ENCODE measurements around the gene KCNE2. TPM values are rescaled to one million over a fixed set of nuclear protein-coding genes. Genes with fewer than 3 reads are reported as not detected.

The KCNE2 gene
- total RNA-seq, 4 donors from 2014 or later: 0.44 to 1.5 (median 0.59) TPM; not detected in 1

DNA sequence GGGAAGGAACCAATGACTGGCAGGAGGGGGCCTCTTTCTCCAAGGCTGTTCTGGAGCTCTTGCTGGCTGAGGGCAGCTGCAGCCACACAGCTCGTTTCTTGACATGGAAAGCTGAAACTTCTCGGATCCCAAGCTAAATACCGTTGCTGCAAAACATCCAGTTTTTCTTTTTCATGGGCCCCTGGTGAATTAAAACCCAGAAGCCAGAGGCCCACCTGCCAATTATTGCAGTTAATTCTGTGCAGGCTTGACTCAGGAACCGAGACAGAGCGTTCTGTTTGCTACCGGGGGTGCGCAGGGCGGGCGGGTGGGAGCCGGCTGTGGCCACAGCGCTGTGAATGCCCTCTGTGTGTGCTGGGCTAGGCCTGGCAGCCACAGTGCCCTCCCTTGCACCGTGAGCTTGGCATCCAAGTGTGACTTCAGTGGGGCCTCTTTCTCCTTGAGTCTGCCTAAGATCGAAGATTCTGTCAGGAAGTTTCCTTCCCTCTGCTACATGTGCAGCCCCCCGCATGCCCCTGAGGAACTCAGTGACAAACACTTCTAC is 19.9 kb upstream of the KCNE2 start:
- peak overlapping the region; percentile 57 to 85 (median 77) for H3K27ac ChIP-seq
- no peaks in the 10 kb centered on the region for H3K9me3 ChIP-seq
- DNase-seq (ENCODE audit: low spot score in 2 of 2): no peak
- H3K4me3 ChIP-seq: no peak overlapping the region
- peaks cover 0 to 61% (median 15%) of the 10 kb centered on the region in 4 donors for H3K4me1 ChIP-seq
- no peaks in the 10 kb centered on the region for H3K27me3 ChIP-seq
- TF ChIP-seq, protein P1, sequence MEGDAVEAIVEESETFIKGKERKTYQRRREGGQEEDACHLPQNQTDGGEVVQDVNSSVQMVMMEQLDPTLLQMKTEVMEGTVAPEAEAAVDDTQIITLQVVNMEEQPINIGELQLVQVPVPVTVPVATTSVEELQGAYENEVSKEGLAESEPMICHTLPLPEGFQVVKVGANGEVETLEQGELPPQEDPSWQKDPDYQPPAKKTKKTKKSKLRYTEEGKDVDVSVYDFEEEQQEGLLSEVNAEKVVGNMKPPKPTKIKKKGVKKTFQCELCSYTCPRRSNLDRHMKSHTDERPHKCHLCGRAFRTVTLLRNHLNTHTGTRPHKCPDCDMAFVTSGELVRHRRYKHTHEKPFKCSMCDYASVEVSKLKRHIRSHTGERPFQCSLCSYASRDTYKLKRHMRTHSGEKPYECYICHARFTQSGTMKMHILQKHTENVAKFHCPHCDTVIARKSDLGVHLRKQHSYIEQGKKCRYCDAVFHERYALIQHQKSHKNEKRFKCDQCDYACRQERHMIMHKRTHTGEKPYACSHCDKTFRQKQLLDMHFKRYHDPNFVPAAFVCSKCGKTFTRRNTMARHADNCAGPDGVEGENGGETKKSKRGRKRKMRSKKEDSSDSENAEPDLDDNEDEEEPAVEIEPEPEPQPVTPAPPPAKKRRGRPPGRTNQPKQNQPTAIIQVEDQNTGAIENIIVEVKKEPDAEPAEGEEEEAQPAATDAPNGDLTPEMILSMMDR (IDR thresholded peaks at IDR 0.05): no peak
- no peak for TF ChIP-seq POLR2A (IDR thresholded peaks at IDR 0.05)
- no peak for TF ChIP-seq EP300 (IDR thresholded peaks at IDR 0.05)
- WGBS, 2 donors: 34 to 49% methylated on average over 13 to 14 of the region's 14 CpGs
- no peaks in the 10 kb centered on the region for H3K36me3 ChIP-seq

DNA sequence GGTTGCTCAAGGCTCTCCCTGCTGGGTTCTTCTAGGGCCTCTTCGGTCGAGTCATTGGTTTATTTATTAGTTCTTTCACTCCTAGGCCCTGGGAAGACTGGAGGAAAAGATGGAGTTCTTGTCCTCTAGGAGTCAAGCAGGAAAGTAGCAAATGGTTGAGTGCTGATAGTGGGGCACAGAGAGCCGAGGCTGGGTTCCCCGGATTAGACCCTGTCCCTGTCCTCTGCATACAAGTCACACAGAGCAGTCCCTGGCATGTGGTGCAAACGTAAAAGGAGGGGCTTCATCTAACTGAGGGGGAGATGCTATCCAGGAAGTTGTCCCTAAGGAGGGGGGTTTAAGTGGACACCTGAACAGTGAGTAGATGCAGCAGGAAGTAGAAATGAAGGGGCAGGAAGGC is 19.2 kb upstream of the KCNE2 start:
- Histone ChIP-seq H3K9me3 (no peaks in the 10 kb centered on the region), H3K4me1 (peaks cover 0 to 61% (median 15%) of the 10 kb centered on the region in 4 donors), H3K27me3 (no peaks in the 10 kb centered on the region), H3K27ac (peak overlapping the region; percentile 9 to 85 (median 77)), H3K4me3 (no peak overlapping the region), H3K36me3 (no peaks in the 10 kb centered on the region)
- 76% methylated on average over 5 of the region's 5 CpGs for WGBS, 2 donors
- no peak for DNase-seq (ENCODE audit: low spot score in 2 of 2)
- TF ChIP-seq, protein P1 (IDR thresholded peaks at IDR 0.05): no peak
- TF ChIP-seq EP300 (IDR thresholded peaks at IDR 0.05) (no peak), POLR2A (IDR thresholded peaks at IDR 0.05) (no peak)

DNA sequence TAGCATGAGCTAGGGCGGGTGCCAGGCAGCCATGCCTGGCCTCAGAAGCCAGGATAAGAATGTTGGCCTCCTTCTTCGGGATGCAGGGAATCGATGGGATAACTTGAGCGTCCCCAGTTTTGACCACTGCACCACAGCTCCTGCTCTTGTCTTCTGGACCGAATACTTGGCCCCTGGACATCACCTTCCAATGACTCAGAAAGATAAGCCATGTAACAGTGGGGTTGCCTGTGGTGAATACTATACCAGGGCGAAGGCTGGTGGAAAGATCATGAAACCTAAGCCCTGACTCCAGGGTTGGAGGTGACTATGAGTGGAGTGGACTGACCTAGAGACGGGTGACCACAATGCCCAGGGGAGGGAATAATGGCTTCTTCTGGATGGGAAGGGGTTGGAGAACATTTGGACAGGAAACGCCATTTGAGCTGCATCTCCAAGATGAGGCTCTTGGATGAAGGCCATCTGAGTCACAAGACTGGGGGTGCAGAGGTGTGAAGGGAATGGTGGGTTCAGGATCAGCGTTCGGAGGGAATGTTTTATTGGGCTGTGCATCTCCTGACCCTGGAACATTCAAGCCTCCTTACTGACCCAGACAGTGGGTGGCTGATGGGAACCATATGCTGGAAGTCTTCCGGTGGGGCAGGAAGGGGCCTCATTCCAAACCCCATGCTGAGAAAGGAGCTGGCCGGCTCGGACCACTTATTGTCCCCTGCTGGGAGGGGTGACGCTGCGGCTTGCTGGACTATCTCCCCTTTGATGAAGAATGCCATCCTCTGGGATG is 18.5 kb upstream of the KCNE2 start:
- Histone ChIP-seq H3K4me1 (peaks cover 0 to 61% (median 15%) of the 10 kb centered on the region in 4 donors), H3K36me3 (no peaks in the 10 kb centered on the region), H3K4me3 (no peak overlapping the region), H3K27me3 (no peaks in the 10 kb centered on the region), H3K27ac (peak overlapping the region; percentile 54 to 85 (median 77)), H3K9me3 (no peaks in the 10 kb centered on the region)
- no peak for TF ChIP-seq POLR2A (IDR thresholded peaks at IDR 0.05)
- TF ChIP-seq, protein P1 (IDR thresholded peaks at IDR 0.05): no peak
- no peak for DNase-seq (ENCODE audit: low spot score in 2 of 2)
- 74 to 76% methylated on average over 15 of the region's 15 CpGs for WGBS, 2 donors

DNA sequence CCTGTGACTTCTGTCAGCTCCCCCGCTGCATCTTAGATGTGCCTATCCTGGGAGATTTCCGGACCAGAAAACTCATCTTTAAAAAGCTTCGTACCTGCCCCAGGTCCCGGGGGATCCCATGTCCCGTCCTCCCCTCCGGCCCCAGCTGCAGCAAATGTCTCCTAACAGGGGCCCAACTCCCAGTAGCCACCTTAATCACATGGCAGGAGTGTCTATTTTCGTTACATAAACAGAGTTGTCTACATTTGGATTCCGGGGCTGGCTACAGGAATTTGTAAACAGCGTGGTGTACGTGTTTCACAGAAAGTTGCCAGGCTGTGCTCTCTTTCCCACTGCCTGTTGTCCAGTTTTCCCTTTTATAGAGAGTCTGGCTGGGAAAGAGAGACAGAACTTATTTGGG is 17.9 kb upstream of the KCNE2 start:
- Histone ChIP-seq H3K36me3 (no peaks in the 10 kb centered on the region), H3K27ac (peak overlapping the region; percentile 54 to 85 (median 66)), H3K27me3 (no peaks in the 10 kb centered on the region), H3K9me3 (no peaks in the 10 kb centered on the region), H3K4me3 (no peak overlapping the region), H3K4me1 (peaks cover 0 to 61% (median 15%) of the 10 kb centered on the region in 4 donors)
- TF ChIP-seq EP300 (IDR thresholded peaks at IDR 0.05) (no peak), POLR2A (IDR thresholded peaks at IDR 0.05) (no peak)
- TF ChIP-seq, protein P1 (IDR thresholded peaks at IDR 0.05): no peak
- 58 to 77% methylated on average over 10 of the region's 10 CpGs for WGBS, 2 donors
- no peak for DNase-seq (ENCODE audit: low spot score in 2 of 2)

DNA sequence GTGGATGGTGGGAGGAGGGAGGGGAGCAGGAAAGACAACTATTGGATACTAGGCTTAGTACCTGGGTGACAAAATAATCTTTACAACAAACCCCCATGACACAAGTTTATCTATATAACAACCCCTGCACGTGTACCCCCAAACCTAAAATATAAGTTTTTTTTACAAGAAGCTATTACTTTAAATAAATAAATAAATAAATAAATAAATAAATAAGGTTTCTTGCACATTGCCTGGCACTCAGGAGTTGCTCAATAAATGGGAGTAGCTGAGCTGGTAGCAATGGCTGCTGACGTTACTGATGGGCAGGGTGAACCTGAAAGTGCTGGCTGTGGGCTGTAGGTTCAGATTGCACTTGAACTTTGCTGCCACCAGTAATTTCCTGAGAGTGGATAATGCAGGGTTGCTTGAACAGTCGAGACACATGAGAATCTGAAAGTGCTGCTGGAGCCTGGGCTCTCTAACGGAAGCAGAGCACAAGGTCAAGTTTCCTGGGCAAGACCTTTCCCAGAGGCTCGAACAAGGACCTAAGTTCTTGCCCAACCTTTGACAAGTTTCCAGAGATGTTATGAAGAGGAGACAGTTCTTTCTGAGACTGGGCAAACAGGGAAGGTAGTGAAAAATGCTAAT is 14.8 kb upstream of the KCNE2 start:
- 73 to 78% methylated on average over 5 of the region's 5 CpGs for WGBS, 2 donors
- no peaks in the 10 kb centered on the region for H3K36me3 ChIP-seq
- no peak overlapping the region for H3K4me3 ChIP-seq
- H3K27ac ChIP-seq: no peak overlapping the region
- no peaks in the 10 kb centered on the region for H3K27me3 ChIP-seq
- no peaks in the 10 kb centered on the region for H3K9me3 ChIP-seq
- DNase-seq (ENCODE audit: low spot score in 2 of 2): no peak
- TF ChIP-seq POLR2A (IDR thresholded peaks at IDR 0.05) (no peak), EP300 (IDR thresholded peaks at IDR 0.05) (no peak)
- TF ChIP-seq, protein P1 (IDR thresholded peaks at IDR 0.05): no peak
- peaks cover 0 to 48% (median 12%) of the 10 kb centered on the region in 4 donors for H3K4me1 ChIP-seq

Data from tibial nerve (tissue), 4 donors.